GM19023 (cell line): ENCODE results near the gene GPR89A.
"Not testable (repeated sequence)": the region's sequence is repeated elsewhere in the genome, so short reads cannot be mapped to it uniquely, and the experiment has no call there.

Source experiments
- ATAC-seq: cut with Tn5 transposase; IDR thresholded peaks from one replicate; pipeline ENCODE4 v1.9.1; 2021; ENCODE audit warnings: mild to moderate bottlenecking, moderate library complexity; ENCODE audit not compliant: unreplicated experiment

The GPR89A gene

DNA sequence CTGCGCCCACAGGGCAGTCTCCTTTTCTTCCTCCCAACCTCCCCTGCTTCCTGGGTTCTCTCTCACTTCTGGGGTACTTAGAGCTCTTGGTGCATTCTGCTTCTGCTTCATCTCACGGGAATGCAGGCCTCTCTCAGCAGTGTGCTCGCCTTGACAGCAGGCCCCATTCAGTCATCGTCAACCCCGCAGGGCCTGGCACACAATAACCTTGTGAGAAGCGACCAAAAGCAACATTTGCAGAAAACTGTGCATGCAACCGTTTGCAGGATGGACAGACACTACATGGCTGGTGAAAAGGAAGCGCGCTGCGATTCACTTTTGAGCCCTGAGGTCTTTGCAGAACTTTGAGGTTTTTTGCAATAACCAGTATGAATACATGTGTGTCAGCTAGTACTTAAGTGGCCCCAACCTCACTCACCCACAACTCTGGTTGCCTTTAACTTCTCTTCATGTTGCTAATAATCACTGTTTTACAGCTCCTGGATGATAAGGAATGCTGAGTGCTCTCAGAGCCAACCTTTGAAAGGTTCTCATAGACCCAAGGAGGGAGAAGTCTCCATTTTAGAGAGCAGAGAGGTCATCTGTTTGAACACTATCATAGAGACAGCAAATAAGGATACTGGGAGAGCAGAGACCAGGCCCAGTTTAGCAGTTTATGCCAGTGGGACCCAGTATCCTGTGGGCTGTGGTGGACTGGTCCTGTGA, 109.0 kb downstream of the GPR89A start:
- no peak for ATAC-seq

DNA sequence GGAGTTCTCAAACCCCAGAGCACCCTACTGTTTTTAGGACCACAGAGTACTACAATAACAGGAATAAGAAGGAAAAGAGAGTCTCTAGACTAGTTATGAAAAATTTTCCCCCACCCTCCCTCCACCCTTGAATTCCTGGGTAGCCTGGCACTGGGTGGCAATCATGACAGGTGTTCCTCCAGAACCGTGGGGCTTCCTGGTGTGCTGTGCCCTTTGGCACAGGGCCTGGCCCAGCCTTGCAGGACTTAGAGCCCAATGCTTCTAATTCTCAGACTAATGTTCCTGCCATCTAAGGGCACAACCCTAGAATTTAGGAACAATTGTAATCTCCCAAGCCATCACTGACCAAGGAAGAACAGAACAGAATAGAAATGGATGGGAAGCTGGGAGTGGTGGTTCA, 110.0 kb downstream of the GPR89A start:
- no peak for ATAC-seq

GRCh38 chr1:145718465-145718864, 110.7 kb downstream of the GPR89A start:
- ATAC-seq, result not testable (repeated sequence)

- ATAC-seq, result no peak
Measured at GRCh38 chr1:145719230-145720079, 111.7 kb downstream of the GPR89A start, which contains the start of gene CD160. TSS of gene CD160 (plus strand) at chr1:145719499. CDS start at chr1:145728328, 8,829 bp downstream.
